GM23338 (cell line): ENCODE results near the gene DOK7. TPM values are rescaled to one million over a fixed set of nuclear protein-coding genes. Genes with fewer than 3 reads are reported as not detected.

Experiments
- ATAC-seq: fragments of 200-7000 bp; cut with Tn5 transposase; 3 replicates; pipeline ENCODE4 v1.9.1; 2020
- DNase-seq: peaks from one replicate; pipeline ENCODE4 v3.0.0-alpha.2; 2015; ENCODE audit warnings: low spot score
- H2AFZ ChIP-seq: fragments of 200-600 bp; sonication (generic); 2 replicates; pipeline ENCODE4 v1.8.0; 2016; ENCODE audit warnings: antibody characterized with exemption, mild to moderate bottlenecking, moderate library complexity
- H3F3A ChIP-seq: fragments of 200-600 bp; sonication (generic); replicated peaks from 2 replicates; pipeline ENCODE4 v1.8.0; 2017; ENCODE audit warnings: antibody characterized with exemption, mixed run types, low read depth
- H3K27ac ChIP-seq: fragments of 200-600 bp; sonication (generic); 2 replicates; pipeline ENCODE4 v1.6.1; 2016; ENCODE audit warnings: low read depth
- H3K27me3 ChIP-seq: fragments of 200-600 bp; sonication (generic); 2 replicates; pipeline ENCODE4 v1.8.0; 2016; ENCODE audit warnings: mild to moderate bottlenecking, mixed run types, moderate library complexity; ENCODE audit not compliant: insufficient read depth
- H3K36me3 ChIP-seq: fragments of 200-600 bp; sonication (generic); 2 replicates; pipeline ENCODE4 v1.8.0; 2016; ENCODE audit warnings: mild to moderate bottlenecking; ENCODE audit not compliant: insufficient read depth
- H3K4me1 ChIP-seq: fragments of 200-600 bp; sonication (generic); 2 replicates; pipeline ENCODE4 v1.8.0; 2016; ENCODE audit warnings: mild to moderate bottlenecking, moderate library complexity; ENCODE audit not compliant: insufficient read depth
- H3K4me2 ChIP-seq: fragments of 200-600 bp; sonication (generic); 2 replicates; pipeline ENCODE4 v1.7.1; 2017; ENCODE audit warnings: mixed run types
- H3K4me3 ChIP-seq: fragments of 200-600 bp; sonication (generic); 2 replicates; pipeline ENCODE4 v1.6.1; 2016; ENCODE audit warnings: mixed run types
- H3K79me2 ChIP-seq: fragments of 200-600 bp; sonication (generic); replicated peaks from 2 replicates; pipeline ENCODE4 v1.8.0; 2017; ENCODE audit warnings: mild to moderate bottlenecking; ENCODE audit not compliant: insufficient read depth
- H3K9me2 ChIP-seq: fragments of 200-600 bp; sonication (generic); 2 replicates; pipeline ENCODE4 v1.8.0; 2017; ENCODE audit not compliant: insufficient read depth
- H4K20me1 ChIP-seq: fragments of 200-600 bp; sonication (generic); replicated peaks from 2 replicates; pipeline ENCODE4 v1.8.0; 2017; ENCODE audit warnings: mild to moderate bottlenecking; ENCODE audit not compliant: insufficient read depth
- H3K27ac Mint-ChIP-seq: 2 replicates; pipeline ENCODE4 v1.8.0; 2020; ENCODE audit warnings: inconsistent platforms, mild to moderate bottlenecking, moderate library complexity, mixed read lengths
- H3K27me3 Mint-ChIP-seq: 3 replicates; pipeline ENCODE4 v1.8.0; 2022; ENCODE audit warnings: low read depth, mild to moderate bottlenecking, moderate library complexity, mixed read lengths, inconsistent platforms; ENCODE audit not compliant: insufficient read depth, poor library complexity
- H3K36me3 Mint-ChIP-seq: 3 replicates; pipeline ENCODE4 v1.8.0; 2021; ENCODE audit warnings: low read depth, mild to moderate bottlenecking, inconsistent platforms, moderate library complexity, mixed read lengths
- H3K4me1 Mint-ChIP-seq: 3 replicates; pipeline ENCODE4 v1.8.0; 2020; ENCODE audit warnings: mild to moderate bottlenecking, inconsistent platforms, mixed read lengths
- H3K4me3 Mint-ChIP-seq: 3 replicates; pipeline ENCODE4 v1.8.0; 2021; ENCODE audit warnings: moderate library complexity, mild to moderate bottlenecking, inconsistent platforms, mixed read lengths
- H3K9me3 Mint-ChIP-seq: 3 replicates; pipeline ENCODE4 v1.8.0; 2020; ENCODE audit warnings: moderate library complexity, mild to moderate bottlenecking, inconsistent platforms, mixed read lengths
- ETS1 ChIP-seq: IDR thresholded peaks from 2 replicates; pipeline ENCODE4 v1.6.1; 2016; ENCODE audit warnings: antibody characterized with exemption
- EZH2 ChIP-seq: fragments of 200-600 bp; sonication (generic); IDR thresholded peaks from one replicate; pipeline ENCODE4 v1.8.0; 2017; ENCODE audit warnings: antibody characterized with exemption, mild to moderate bottlenecking, low read depth; ENCODE audit not compliant: unreplicated experiment
- EZH2phosphoT487 ChIP-seq: fragments of 200-600 bp; sonication (generic); IDR thresholded peaks from one replicate; pipeline ENCODE4 v1.8.1; 2018; ENCODE audit warnings: antibody characterized with exemption; ENCODE audit not compliant: unreplicated experiment
- JUNB ChIP-seq: IDR thresholded peaks from one replicate; pipeline ENCODE4 v1.6.1; 2016; ENCODE audit warnings: antibody characterized with exemption; ENCODE audit not compliant: unreplicated experiment
- NANOG ChIP-seq: IDR thresholded peaks from 2 replicates; pipeline ENCODE4 v1.6.1; 2016; ENCODE audit warnings: antibody characterized with exemption, borderline replicate concordance
- STAT1 ChIP-seq: IDR thresholded peaks from one replicate; pipeline ENCODE4 v1.6.1; 2016; ENCODE audit warnings: antibody characterized with exemption; ENCODE audit not compliant: unreplicated experiment
- ZNF331 ChIP-seq: fragments of 250-450 bp; sonication (Bioruptor Pico); IDR thresholded peaks from 2 replicates; pipeline ENCODE4 v1.5.0; 2020; ENCODE audit warnings: low read depth, mild to moderate bottlenecking, moderate library complexity
- polyA plus RNA-seq: library from polyadenylated mRNA; unstranded; fragments of >200 nt; fragmentation: Nextera tagmentation; extraction: Ambion mirVana; gene quantifications from 2 replicates; pipeline ENCODE4 v1.2.1, GENCODE V29; 2016
- total RNA-seq: library from RNA; depleted of rRNA; stranded (reverse); fragments of >200 nt; shearing (Covaris generic); gene quantifications from 2 replicates; pipeline ENCODE4 v1.2.3, GENCODE V29; 2014
- TF ChIP-seq, protein P1 (sequence below): fragments of 250-450 bp; sonication (Bioruptor Pico); IDR thresholded peaks from 2 replicates; pipeline ENCODE4 v1.5.0; 2020; ENCODE audit warnings: mild to moderate bottlenecking, moderate library complexity

Gene DOK7
- total and polyA plus RNA-seq, 2 experiments from 2014 or later: 0.34 to 0.52 TPM

GRCh38 chr4:3497095-3497494, 34.0 kb downstream of the DOK7 start (continued):
- TF ChIP-seq, protein P1, sequence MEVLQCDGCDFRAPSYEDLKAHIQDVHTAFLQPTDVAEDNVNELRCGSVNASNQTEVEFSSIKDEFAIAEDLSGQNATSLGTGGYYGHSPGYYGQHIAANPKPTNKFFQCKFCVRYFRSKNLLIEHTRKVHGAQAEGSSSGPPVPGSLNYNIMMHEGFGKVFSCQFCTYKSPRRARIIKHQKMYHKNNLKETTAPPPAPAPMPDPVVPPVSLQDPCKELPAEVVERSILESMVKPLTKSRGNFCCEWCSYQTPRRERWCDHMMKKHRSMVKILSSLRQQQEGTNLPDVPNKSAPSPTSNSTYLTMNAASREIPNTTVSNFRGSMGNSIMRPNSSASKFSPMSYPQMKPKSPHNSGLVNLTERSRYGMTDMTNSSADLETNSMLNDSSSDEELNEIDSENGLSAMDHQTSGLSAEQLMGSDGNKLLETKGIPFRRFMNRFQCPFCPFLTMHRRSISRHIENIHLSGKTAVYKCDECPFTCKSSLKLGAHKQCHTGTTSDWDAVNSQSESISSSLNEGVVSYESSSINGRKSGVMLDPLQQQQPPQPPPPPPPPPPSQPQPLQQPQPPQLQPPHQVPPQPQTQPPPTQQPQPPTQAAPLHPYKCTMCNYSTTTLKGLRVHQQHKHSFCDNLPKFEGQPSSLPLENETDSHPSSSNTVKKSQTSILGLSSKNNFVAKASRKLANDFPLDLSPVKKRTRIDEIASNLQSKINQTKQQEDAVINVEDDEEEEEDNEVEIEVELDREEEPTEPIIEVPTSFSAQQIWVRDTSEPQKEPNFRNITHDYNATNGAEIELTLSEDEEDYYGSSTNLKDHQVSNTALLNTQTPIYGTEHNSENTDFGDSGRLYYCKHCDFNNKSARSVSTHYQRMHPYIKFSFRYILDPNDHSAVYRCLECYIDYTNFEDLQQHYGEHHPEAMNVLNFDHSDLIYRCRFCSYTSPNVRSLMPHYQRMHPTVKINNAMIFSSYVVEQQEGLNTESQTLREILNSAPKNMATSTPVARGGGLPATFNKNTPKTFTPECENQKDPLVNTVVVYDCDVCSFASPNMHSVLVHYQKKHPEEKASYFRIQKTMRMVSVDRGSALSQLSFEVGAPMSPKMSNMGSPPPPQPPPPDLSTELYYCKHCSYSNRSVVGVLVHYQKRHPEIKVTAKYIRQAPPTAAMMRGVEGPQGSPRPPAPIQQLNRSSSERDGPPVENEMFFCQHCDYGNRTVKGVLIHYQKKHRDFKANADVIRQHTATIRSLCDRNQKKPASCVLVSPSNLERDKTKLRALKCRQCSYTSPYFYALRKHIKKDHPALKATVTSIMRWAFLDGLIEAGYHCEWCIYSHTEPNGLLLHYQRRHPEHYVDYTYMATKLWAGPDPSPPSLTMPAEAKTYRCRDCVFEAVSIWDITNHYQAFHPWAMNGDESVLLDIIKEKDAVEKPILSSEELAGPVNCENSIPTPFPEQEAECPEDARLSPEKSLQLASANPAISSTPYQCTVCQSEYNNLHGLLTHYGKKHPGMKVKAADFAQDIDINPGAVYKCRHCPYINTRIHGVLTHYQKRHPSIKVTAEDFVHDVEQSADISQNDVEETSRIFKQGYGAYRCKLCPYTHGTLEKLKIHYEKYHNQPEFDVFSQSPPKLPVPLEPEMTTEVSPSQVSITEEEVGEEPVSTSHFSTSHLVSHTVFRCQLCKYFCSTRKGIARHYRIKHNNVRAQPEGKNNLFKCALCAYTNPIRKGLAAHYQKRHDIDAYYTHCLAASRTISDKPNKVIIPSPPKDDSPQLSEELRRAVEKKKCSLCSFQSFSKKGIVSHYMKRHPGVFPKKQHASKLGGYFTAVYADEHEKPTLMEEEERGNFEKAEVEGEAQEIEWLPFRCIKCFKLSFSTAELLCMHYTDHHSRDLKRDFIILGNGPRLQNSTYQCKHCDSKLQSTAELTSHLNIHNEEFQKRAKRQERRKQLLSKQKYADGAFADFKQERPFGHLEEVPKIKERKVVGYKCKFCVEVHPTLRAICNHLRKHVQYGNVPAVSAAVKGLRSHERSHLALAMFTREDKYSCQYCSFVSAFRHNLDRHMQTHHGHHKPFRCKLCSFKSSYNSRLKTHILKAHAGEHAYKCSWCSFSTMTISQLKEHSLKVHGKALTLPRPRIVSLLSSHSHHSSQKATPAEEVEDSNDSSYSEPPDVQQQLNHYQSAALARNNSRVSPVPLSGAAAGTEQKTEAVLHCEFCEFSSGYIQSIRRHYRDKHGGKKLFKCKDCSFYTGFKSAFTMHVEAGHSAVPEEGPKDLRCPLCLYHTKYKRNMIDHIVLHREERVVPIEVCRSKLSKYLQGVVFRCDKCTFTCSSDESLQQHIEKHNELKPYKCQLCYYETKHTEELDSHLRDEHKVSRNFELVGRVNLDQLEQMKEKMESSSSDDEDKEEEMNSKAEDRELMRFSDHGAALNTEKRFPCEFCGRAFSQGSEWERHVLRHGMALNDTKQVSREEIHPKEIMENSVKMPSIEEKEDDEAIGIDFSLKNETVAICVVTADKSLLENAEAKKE (CRISPR knock-in tag): no peak
- no peak for TF ChIP-seq EZH2phosphoT487
- TF ChIP-seq EZH2: no peak
- no peak for TF ChIP-seq JUNB
- no peak for TF ChIP-seq ETS1
- no peak for TF ChIP-seq STAT1

- no peaks in the 10 kb centered on the region for H3K36me3 ChIP-seq
- H3K4me3 Mint-ChIP-seq: no peak overlapping the region
- H3K4me1 ChIP-seq: no peaks in the 10 kb centered on the region
- no peak overlapping the region for H3K27ac Mint-ChIP-seq
- H3K4me1 Mint-ChIP-seq: peaks cover 2% of the 10 kb centered on the region; the same call in 2 of the 3 replicates
- H3K27me3 Mint-ChIP-seq: peaks cover 43% of the 10 kb centered on the region
- H3K9me2 ChIP-seq: no peaks in the 10 kb centered on the region
- H3K27me3 ChIP-seq: peaks cover 53% of the 10 kb centered on the region
- H3K4me3 ChIP-seq: no peak overlapping the region
- H2AFZ ChIP-seq: no peak overlapping the region
- H3K9me3 Mint-ChIP-seq: no peaks in the 10 kb centered on the region
- no peaks in the 10 kb centered on the region for H3K79me2 ChIP-seq
- H4K20me1 ChIP-seq: peaks cover 11% of the 10 kb centered on the region; the same call in 1 of the 2 replicates
- H3K27ac ChIP-seq: no peak overlapping the region
- no peak overlapping the region for H3K4me2 ChIP-seq
- DNase-seq: peak; percentile 39
- H3F3A ChIP-seq: no peaks in the 10 kb centered on the region
- no peaks in the 10 kb centered on the region for H3K36me3 Mint-ChIP-seq
- ATAC-seq: 0 out of 3 replicates have a peak, but pooled peaks have one; percentile 2
- TF ChIP-seq NANOG (no peak), ZNF331 (no peak), EZH2phosphoT487 (no peak), EZH2 (no peak)
Measured at GRCh38 chr4:3497523-3498389, 34.6 kb downstream of the DOK7 start.
